ENCODE data around the gene ZNF277.

GRCh38 chr7:112371701-112372100, 165.2 kb downstream of the ZNF277 start:
- TF ChIP-seq CTCF (IDR thresholded peaks at IDR 0.05), result no peak
- no peak for TF ChIP-seq POLR2A (IDR thresholded peaks at IDR 0.05)

Data from vagina (tissue), 2 donors.